GM19455 (cell line): ENCODE results near the gene HES3.
"Not testable (repeated sequence)": the region's sequence is repeated elsewhere in the genome, so short reads cannot be mapped to it uniquely, and the experiment has no call there.

Source experiments
- ATAC-seq: cut with Tn5 transposase; IDR thresholded peaks from one replicate; pipeline ENCODE4 v1.9.1; 2021; ENCODE audit not compliant: unreplicated experiment

The HES3 gene

DNA sequence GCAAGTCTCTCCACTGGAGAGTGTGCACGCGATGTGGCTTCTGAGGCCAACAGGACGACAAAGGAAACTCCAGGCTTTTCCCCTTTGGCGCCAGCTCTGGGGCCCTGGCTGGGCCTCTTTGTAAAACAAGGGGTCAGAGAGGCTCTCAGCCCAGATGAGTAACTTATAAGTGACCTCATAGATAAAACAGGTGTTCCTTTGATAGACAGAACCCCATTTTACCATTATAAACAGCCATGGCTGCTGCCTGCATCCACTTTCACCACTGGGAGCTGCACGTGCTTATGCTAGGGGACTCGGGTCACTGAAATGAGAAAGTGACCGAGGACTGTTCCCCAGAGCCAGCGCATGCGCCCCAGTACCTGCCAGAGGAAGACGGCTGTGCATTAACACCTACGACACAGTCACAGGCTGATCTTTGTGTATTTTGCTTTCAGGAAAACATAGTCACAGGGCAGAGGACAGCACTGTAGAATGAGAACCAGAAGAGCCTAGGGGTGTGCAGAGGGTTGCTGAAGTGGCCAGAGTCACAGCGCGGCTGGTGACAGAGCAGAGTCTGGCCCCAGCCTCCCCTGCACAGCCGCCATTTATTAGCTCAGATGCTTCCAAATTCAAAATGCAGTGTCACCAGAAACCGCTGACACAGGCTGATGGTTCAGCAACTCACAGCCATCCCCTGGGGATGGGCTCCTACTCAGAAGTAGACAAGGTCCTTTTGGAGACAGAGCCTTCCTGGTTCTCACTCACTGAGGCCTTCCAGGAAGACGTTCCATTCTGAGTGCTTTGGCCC lies 25.4 kb upstream of the HES3 start:
- no peak for ATAC-seq

DNA sequence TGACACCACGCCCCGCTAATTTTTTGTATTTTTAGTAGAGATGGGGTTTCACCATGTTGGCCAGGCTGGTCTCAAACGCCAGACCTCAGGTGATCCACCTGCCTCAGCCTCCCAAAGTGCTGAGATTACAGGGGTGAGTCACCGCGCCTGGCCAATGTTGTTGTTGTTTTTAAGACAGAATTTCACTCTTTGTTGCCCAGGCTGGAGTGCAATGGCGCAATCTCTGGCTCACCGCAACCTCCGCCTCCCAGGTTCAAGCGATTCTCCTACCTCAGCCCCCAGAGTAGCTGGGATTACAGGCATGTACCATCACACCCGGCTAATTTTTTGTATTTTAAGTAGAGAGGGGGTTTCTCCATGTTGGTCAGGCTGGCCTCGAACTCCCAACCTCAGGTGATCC lies 24.3 kb upstream of the HES3 start:
- ATAC-seq = not testable (repeated sequence)

DNA sequence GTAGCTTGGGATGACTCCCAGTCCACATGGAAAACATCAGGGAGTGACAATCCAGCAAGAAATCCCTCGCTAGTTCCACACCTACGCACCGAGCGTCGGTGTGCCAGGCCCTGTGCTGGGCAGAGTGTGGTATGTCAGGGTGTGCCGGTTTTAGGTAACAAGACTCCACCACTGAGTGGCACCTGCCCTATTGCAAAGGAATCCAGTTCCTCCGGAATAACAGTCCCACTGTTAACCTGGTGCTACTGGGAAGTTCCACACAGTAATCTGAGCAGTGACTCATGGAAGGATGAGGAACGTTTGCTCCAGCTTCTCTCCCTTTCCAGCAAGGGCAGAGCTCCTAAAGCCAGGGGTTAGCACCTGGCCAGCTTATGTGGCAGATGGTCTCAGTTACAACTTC lies 23.7 kb upstream of the HES3 start:
- no peak for ATAC-seq

DNA sequence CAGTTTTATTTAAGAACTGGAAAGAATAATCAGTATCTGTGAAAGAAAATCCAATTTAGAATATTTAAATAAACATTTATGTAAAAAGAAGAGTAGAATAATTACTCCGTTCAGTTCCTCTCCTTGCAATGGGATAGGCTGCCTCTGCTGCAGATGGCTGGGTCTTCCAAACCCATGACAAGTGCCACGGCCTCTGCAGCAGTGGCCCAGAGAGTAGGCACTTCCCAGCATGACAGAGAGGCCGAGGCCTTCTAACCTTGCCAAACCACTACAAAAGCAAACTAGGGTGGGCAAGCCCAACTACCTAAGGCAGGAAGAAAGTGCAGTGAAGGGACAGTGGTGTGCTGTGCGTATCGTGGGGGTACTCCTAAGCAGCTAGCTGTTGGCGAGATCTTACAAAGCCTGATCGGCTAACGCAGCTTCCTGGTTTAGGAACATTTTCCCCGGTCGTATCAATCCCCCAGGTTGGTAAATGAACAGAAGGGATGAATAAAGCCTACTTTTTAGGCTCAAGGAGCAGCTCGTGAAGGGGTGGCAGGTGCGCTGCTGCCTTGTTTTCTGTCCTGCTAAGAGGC lies 22.7 kb upstream of the HES3 start:
- no peak for ATAC-seq

DNA sequence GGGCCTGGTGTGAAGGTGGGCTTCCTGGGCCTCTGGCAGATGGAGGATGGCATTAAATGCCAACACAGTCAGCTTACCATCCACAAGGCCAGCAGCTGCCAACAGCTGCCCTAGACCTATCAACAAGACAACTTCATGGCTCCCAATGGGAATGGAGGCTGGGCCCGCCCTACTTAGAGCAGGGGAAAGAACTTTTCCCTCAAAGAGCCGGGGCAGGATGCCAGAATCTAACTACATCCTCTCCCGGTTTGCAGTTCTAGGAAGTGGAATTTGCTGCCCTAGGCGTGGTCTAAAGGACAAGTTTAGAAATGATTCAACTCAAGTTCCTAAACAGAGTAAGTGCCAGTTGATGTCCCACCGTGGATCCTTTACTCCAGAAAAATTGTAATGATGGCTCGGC lies 21.3 kb upstream of the HES3 start:
- ATAC-seq = no peak

DNA sequence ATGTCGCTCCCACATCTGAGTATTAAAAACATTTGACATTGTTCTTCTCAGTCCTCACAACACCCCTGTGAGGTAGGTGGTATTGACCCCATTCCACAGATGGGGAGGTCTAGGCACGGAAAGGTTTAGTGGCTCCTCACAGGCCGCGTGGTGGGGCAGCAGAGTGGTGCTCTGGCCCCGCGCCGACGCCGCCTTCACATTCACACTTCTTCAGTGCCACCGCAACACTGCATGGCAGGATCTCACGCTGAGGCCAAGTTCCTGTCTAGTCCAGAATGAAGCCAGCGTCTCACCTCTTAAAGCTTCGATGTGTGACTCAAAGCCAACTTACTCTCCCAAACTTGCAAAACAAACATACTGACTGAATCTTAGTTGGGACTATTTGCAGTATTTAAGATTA lies 20.4 kb upstream of the HES3 start:
- no peak for ATAC-seq

DNA sequence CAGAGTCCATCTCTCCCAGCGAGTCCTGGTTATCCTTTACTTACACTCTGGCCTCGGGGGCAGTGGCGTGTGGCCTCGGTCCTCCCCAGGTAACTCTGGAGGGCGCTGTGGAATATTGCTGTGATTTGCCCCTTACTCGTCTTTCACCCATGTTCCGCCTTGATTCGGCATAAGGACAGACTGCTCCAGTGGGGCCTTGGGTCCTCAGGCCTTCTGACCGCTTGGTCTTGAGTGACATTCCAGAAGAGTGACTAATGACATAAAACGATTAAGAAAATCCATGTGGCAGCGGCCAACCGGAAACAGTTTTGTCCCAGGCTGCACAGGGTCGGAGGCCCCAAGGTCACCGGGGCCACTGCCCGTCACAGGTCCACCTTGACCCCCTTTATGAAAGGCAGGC lies 19.3 kb upstream of the HES3 start:
- no peak for ATAC-seq

DNA sequence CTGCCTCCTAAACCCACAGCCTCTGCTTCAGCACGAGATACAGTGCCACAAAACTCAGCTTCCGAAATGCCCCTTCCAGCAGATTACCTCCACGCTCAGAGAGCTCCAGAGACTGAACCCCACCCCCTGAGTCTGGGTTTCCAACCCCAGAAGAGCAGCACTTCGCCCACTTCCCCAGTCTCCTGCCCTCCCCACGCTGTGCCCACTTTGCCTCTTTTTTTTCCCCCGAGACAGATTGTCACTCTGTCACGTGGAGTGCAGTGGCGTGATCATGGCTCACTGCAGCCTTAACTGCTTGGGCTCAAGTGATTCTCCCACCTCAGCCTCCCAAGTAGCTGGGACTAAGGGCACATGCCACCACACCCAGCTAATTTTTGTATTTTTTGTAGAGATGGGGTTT lies 18.3 kb upstream of the HES3 start:
- ATAC-seq = no peak

DNA sequence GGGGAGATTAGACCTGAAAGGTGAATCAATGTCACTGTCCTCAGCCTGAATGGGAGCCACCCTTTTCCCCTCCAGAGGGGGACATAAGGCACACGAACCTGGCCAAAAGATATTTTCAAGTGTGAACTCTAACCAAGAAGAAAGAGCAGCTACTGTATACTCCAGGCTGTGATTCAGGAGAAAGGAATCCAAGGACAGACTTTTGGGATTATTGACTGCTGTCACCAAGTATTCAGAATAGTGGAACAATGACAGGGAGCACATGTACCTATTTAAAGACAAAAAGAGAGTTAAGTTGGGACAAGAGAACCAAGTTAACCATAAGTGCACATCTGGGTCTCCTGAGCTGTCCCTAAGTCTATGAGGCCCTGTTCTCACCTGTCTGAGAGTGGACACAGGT lies 10.6 kb upstream of the HES3 start:
- no peak for ATAC-seq

DNA sequence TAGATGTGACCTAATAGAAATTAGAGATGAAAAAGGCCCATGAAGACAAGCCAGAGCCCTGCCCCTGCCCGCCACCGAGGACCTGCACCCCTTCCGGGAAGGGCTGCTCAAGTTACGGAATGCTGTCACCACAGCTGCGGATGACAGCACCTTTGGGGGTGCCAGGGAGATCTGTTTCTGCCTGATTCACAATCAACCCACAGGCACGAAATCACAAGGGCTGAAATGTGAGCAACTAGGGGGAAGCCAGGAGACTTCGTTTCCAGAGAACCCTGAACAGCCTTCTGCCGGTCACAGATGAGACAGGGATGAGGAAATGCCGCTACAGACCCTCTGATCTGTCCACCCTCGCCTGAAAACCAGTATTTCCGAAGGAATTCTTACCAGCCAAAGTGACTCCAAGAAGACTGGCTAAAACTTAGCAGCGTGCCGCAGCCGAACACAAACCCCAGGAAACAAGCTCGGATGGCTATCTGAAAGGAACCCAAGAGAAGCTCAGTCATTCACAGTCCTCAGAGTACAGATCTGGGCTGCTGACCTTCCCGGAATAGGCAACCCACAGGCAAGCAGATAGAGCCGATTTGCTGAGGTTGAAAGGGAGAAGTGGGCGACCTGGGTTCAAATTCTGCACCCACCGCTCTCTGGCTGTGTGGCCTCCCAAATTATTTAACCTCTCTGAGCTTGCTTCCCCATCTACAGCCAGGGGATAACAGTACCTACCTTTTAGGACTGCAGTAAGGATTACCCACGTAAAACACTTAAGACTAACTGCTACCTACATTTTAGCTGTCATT lies 9.3 kb upstream of the HES3 start:
- no peak for ATAC-seq

DNA sequence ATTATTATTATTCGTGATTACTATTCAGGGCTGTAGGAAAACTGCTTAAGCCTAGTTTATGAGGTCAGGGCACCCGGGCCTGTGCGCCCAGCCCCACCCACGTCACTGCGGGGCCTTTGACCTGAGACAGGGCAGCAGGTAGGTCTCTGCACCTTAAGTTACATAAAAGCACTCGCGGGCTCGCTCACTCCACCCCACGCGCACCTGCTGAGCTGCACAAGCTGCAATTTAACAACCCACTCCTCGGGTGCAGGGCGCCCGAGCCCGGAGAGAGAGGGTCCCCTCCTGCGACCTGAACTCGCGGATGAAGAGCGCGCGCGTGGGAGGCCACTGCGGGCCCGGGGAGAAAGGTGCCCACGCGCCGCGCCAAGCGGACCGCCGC lies 8.7 kb upstream of the HES3 start:
- peak; percentile 31 for ATAC-seq

DNA sequence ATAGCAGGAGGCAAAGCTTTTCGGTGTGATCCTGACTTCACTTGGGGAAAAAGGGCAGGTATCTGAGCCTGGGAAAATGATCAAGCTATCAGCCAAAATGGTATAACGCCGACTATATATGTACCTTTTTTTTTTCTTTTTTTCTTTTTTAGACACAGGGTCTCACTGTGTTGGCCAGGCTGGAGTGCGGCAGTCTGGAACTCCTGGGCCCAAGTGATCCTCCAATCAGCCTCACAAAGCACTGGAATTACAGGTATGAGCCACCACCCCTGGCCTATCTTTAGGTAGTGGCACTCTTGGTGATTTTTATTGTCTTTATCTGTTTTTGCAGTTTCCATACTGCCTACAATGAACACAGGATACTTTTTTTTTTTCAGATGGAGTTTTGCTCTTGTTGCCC lies 6.9 kb upstream of the HES3 start:
- no peak for ATAC-seq

DNA sequence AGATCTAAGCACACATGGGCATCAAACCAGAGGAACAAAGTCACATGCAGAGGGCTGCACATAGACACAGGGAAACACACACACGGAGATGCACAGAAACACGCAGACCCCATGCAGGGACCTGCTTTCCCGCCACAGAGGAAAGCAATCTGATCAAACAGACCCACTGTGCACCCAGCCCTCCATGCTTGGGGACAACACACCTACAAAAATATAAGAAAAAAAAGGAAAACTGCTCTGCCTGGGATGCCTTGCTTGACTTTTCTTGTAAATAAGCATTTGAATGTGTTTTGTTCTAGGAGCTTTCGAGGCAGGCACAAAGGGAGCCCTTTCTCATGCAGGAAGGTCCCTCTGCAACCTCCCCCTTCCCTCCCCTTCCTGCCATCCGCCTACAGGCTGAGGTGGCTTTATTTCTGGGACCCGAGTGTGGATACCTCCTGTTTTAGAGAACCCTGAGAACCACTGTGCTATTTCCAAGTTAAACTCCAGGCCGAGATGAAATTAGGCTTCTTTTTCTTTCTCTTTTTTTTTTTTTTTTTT lies 4.7 kb upstream of the HES3 start:
- no peak for ATAC-seq

DNA sequence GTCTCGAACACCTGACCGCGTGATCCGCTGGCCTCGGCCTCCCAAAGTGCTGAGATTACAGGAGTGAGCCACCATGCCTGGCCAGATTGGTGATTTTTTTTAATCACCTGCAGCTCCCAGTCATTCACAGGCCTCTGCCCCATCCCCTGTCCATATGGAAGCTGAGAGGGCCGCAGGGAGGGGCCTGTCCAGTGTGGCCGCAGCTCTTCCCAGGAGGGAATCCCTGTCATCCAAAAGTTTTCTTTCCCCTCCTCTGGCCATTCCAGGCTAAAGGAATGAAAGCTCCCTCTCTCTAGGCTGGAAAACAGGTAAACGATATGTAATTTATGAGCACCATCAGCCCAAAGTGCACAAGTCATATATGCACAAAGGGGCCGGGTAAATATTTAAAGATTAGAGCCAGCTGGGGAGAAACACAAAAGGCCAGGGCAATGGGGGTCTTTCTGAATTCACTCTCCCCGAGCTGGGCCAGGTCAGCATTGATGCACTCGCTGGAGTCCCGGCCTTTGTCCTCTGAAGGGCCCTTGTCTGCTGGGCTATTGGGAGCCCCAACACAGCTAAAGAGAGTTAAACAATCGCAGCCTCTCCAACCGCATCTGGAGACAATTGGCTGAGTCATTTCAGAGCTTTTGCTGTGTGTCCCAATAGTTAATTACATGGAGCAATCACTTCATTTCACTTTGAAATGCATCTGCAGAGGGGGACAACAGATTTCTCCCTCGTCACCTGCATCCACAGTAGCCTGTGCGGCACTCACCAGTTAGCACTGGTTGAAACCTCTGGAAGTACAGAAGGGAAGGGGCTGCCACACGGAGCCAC lies 3.8 kb upstream of the HES3 start:
- no peak for ATAC-seq

DNA sequence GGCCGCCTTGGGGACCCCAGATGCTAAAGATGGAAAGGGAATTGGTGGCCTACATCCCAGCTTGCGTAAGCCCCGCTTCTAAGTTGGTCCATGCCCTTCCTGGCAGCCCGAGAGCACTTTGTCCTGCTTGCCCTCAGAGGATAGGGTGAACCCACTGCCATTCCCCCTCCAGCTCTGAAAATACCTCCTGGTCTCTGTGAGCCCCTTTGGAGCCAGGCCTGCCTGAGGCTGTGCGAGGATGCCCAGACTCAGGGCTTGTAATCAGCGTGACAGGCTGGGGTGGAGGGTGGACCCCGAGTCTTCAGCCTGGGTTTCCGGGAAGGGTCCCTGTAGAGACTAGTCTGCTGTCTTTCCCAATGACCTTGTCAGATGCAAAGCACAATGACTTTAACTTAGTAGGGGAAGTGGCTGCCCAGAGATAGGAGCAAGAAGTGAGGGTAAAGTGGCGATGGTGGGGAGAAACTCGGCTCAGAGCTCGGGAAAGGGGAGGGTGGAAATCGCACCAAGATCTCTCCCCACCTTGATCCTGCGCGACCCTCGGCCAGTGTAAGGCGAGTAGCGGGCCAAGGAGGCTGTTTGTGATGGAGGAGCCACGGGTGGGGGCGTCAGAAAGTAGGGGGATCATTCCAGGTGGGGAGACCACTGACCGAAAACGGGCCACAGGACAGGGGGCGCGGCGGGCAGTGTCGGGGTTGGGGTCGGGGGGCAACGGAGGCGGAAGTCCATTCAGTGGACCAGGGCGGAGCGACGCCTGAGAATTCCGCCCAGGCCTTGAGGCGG lies 2.7 kb upstream of the HES3 start:
- ATAC-seq = no peak

DNA sequence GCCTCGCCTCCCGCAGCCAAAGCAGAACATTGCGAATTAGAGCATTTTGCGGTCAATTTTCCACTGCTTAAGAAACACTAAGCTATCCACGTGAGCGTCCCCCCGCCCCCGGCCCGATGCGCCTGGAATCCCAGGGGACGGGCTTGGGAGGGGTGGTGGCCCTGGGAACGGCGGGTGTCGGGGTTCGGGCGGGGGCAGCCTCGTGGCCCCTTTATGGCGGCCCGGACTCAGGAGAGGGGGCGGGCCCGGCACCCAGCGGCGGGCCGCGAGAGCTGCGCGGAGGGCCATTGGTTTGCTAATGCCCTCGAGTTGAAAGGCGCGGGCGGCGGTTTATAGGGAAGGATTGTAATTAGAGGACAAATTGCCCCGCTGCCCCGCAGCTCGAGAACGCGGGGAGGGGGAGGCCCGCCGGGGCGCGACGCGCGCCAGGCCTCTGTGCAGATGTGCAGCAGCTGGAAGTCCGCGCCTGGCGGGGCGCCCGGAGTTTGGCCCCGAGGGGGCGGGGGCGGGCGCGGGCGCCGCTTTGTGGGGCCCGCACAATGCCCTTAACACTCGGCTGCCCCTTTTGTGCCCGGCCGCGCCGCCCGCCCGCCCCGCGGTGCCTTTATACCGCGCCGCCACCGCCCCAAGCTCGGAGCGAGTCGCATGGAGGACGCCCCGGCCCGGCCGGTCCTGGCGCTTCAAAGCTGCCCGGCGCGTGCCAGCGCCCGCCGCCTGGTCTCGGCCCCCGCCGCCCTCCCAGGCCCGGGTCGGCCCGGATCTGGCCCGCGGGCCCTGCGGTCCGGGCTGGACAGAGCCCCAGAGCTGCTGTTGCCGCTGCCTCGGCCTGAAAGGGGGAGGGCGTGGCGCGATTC lies 1.9 kb upstream of the HES3 start:
- no peak for ATAC-seq

DNA sequence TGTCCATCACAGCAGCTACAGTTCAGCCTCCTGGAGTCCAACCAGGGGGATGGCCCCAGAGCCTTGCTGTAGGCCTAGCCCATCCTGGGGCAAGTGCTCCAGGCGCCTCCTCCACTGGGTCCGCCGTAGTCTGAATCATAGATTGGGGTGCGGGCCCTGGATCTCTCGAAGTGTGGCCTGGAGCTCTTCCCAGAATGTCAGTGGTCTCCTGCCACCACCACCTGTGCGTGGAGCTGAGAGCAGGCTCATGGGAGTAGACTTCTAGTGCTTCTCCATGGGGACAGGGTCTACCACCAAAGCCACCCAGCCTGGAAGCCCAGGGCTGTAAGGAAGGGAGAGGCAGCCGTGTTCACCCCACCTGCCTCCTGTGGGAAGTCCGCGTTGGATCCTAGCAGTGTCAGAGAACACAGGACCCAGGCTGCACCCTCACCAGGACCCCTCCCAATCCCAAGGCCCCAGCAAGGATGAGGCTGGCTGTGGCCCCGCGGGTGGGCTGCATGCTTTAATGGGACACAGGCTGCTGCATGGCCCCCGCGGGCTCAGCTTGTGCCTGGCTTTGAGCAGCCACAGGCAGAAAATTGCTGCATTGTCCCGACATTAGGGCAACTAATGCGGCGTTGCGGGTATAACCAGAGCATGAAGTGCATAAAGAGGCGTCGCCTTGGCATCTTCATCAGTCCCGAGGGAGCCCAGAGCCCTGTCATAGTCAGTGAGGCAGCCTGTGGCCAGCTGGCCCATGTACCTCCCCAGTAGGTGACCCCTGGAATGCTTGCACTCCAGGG lies 735 bp upstream of the HES3 start:
- ATAC-seq = no peak

DNA sequence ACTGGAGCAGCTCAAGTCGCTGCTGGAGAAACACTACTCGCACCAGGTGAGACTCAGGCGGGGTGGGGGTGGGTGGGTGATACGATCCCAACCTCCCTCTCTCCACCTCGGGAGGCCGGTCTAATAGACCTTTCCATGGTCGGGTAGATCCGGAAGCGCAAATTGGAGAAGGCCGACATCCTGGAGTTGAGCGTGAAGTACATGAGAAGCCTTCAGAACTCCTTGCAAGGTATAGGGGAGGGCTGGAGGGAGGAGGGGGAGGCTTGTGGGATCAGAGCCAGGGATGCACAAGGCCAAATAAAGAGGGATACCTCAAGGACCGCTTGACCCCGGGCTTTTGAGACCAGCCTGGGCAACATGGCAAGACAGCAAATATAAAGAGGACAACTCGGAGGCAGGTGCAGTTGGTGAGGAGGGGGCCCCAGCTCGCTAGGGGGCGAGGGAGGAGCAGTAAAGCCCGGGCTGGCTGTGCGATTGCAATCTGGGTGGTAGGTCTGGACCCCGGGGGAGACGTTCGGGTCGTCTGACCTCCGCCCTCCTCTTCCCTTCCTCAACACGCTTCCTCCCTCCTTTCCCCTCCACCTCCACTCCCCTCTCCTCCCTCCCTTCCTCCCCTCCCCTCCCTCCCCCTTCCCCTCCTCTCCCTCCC lies 546 bp downstream of the HES3 start:
- no peak for ATAC-seq
